Hypothalamus (tissue), 51 donors: ENCODE data around the gene SPDYC.

Experiments
- DNase-seq, 51 donors: peaks; one replicate each; lab custom pipeline; 2025; lab: John Stamatoyannopoulos, UW

Gene SPDYC

DNA sequence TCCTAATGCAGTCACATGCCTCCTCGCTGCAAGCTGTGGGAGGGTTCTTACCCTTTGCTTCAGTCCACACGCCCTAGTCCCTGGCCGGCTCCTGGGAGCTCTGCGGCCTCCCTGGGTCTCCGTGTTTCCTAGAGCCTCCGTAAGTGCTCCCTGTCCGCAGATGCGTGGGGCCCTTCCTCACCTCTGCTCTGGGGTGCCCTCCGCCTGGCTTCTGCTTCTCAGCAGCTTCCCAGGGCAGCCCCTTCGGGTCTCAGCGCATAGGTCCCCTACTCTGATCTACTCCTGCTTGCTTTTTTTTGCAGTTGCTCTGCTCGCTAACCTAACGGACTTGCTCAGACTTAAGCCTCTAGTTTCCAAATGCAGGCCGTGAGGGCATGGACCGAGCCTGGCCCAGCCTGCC is 34.1 kb downstream of the SPDYC start:
- no peak for DNase-seq

DNA sequence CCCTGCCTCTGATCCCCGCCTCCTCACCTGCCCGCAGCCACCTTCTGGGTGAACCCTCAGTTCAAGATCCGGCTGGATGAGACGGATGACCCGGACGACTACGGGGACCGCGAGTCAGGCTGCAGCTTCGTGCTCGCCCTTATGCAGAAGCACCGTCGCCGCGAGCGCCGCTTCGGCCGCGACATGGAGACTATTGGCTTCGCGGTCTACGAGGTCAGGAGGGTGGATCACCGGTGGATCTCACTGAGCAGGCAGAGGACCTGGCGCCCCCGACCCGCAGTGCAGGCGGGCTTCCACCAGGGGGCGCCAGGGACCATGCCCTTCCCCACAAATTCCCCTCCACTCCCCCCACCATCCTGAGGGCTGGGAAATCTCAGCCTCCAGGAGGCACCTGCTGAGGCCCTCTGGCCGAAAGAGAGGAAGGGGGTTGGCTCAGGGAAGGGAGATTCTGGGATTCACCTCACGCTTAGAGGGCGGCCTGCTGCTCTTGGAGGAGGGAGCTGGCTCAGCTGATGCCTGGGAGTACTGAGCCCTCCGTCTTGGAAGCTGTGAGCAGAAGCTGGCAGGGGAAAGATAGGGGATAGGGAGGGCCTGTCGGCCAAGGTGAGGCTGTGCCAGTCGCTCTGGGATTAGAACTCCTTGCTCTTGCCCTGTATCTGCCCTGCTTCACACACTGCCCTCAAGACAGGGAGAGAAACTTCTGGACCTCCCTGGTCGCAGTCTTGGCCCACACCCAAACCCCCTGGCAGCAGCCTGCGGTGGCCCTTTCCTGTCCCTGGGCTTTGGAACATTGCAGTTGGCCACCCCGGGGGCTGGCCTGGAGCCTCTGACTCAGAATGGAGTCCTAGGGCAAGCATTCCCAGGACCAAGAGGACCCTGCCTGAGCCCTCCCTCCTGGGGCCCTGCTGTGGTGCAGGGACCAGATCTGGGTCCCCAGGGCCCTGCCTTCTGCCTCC is 34.9 kb downstream of the SPDYC start:
- DNase-seq: peak in 29 of 51 donors; percentile 24 to 79 (median 56)

DNA sequence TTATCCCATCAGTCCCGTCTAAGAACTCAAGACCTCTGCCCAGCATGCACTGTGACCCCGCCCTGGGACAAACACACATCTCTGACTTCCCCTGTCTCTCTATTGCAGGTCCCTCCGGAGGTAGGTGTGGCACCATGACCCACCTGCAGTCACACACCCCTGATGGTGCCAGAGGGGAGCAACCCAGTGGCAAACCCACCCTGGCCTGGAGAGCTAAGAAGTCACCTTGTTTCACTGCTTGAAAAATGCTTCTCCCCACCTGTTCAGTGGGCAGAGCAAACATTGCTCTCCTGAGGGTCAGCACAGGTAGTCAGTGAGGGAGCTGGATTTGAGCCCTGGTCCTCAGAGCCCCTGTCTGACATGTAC is 35.6 kb downstream of the SPDYC start:
- DNase-seq: no peak

DNA sequence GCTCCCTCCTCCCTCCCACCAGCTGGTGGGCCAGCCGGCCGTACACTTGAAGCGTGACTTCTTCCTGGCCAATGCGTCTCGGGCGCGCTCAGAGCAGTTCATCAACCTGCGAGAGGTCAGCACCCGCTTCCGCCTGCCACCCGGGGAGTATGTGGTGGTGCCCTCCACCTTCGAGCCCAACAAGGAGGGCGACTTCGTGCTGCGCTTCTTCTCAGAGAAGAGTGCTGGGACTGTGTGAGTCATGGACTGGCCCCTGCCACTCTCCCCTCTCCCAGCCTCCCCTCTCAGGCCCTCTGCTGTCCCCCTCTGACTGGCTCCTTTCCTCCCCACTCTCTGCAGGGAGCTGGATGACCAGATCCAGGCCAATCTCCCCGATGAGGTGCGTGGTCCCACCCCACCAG is 36.4 kb downstream of the SPDYC start:
- no peak for DNase-seq

DNA sequence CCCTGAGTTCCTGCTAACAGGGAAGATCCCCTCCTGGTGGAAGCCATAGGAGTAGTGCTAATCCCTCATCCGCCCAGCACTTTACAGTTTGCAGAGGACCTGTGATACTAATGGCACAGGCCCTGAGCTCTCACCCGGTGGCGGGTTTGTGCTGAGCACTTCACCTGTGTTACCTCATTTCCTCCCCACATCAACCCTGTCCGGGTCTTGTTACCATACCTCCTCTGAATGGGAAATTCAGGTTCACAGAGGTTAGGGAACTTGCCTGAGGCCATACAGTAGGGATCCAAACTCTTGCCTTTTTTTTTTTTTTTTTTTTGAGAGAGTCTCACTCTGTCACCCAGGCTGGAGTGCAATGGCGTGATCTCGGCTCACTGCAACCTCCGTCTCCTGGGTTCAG is 36.9 kb downstream of the SPDYC start:
- DNase-seq: no peak

DNA sequence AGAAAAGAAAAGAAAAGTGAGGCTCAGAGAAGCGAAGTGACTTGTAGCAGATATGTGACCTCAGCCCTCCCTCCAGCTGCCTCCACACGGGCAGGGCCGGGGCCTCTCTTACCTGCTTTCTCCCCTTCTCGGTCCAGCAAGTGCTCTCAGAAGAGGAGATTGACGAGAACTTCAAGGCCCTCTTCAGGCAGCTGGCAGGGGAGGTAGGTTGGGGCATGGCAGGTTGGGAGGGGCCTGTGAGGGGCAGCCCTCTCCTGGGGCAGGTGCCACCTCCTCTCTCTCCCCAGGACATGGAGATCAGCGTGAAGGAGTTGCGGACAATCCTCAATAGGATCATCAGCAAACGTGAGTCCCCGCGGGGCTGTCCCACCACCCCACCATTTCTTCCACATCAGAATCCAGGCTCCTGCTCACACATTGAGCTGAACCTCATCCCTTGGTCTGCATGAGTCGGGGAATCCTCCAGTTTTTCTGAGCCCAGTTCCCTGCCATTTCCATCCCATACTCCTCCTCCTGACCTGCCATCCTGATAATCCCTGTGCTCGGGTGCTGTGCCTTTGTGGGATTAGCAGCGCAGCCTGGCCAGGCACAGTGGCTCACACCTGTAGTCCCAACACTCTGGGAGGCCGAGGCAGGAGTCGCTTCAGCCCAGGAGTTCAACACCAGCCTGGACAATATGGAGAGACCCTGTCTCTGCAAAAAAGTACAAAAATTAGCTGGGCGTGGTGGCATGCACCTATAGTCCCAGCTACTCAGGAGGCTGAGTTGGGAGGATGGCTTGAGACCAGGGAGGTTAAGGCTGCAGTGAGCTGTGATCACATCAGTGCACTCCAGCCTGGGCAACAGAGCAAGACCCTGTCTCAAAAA is 38.1 kb downstream of the SPDYC start:
- DNase-seq: no peak

DNA sequence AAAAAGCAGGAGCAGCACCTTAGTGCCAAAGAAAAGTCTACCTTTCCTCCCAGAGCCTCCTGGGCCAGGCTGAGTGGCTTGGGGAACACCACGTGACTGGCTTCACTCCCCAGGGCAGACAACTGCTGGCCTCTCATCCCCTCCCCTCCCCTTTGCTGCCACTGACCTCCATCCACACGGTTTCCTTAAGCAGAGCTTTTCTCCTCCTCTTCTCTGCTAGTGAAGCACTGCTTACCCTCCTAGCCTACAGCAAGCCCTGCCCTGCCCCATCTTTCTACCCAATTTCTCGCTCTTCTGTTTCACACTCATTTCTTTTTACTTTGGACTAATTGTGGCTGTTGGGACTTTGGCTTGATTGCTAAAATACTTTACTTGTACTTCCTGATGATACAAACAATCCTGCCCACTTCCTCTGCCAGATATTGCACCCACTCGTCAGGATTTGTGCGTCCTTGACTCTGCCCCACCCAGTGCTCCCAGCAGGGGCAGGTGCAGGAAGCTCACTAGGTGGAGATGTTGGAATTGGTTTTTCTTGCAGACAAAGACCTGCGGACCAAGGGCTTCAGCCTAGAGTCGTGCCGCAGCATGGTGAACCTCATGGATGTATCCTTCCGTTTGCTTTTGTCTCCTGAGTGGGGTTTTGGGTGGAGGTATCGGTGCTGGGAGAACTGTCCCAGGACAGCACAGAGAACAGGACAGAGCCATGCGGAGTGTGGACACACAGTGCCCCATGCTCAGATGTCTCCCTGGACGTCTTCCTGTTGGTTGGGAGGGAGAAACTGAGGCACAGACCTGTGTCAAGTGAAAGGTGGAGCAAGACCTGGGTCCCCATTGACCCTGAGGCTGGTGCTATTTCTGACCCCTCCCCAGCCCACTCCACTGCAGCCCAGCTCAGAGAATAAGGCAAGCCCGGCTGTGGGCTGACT is 39.0 kb downstream of the SPDYC start:
- DNase-seq: no peak

DNA sequence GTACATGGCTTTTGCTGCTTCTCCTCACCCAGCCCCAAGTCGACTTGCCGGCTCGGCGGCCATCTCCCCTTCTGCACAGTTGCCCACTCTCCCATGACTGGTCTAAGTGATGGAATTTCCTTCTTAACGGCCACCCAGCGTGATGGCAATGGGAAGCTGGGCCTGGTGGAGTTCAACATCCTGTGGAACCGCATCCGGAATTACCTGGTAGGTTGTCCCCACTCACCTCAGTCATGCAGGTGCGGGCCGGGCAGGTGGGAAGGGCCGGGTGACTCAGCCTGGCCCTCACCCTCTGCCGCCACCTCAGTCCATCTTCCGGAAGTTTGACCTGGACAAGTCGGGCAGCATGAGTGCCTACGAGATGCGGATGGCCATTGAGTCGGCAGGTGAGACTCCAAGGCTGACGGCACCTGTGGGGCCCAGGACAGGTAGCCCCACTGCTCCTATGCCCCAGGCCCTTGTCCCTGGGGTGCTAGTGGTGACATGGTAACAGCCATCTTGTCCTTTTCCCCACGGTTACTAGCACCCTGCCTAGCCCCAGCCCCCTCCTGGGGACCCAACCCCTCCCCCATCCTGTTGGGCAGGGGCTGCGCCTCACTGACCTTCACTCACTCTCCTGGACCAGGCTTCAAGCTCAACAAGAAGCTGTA is 39.8 kb downstream of the SPDYC start:
- DNase-seq: no peak

DNA sequence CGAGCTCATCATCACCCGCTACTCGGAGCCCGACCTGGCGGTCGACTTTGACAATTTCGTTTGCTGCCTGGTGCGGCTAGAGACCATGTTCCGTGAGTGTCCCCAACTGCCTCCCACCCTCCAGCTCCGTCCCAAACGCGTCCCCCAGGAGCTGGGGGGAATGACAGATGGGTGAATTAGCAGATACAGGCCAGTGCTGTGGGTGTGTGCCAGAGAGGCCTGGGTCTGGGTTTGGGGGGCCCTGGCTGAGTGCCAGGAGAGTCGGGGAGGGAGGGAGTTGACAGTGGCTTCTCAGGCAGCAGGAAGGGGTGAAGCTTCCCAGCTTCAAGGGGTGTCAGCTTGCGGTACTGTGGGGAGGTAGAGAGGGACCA is 40.3 kb downstream of the SPDYC start:
- DNase-seq: no peak

DNA sequence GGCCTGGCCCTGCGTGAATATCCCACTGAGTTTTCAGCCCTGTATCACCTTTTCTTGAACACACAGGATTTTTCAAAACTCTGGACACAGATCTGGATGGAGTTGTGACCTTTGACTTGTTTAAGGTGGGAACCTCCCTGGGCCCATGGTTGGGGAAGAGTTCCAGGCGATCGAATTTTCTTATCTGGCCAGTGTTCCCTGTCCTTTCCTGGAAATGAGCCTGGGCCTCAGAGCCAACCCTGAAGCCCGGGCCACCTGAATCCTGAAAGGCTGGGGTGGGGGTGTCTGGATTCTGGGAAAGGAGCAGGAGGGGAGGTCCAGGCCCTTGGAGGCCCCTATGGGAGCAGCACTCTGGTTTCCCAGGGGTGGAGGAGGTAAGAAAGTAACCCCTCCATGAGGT is 40.7 kb downstream of the SPDYC start:
- no peak for DNase-seq

DNA sequence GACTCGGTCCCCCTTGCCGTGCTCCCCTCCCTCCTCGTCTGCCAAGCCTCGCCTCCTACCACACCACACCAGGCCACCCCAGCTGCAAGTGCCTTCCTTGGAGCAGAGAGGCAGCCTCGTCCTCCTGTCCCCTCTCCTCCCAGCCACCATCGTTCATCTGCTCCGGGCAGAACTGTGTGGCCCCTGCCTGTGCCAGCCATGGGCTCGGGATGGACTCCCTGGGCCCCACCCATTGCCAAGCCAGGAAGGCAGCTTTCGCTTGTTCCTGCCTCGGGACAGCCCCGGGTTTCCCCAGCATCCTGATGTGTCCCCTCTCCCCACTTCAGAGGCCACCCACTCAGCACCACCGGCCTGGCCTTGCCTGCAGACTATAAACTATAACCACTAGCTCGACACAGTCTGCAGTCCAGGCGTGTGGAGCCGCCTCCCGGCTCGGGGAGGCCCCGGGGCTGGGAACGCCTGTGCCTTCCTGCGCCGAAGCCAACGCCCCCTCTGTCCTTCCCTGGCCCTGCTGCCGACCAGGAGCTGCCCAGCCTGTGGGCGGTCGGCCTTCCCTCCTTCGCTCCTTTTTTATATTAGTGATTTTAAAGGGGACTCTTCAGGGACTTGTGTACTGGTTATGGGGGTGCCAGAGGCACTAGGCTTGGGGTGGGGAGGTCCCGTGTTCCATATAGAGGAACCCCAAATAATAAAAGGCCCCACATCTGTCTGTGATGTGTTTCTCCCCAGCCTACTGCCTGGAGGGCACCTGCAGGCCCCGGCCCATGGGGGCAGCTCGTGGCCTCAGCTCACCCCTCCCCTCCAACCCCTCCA is 41.5 kb downstream of the SPDYC start:
- no peak for DNase-seq

DNA sequence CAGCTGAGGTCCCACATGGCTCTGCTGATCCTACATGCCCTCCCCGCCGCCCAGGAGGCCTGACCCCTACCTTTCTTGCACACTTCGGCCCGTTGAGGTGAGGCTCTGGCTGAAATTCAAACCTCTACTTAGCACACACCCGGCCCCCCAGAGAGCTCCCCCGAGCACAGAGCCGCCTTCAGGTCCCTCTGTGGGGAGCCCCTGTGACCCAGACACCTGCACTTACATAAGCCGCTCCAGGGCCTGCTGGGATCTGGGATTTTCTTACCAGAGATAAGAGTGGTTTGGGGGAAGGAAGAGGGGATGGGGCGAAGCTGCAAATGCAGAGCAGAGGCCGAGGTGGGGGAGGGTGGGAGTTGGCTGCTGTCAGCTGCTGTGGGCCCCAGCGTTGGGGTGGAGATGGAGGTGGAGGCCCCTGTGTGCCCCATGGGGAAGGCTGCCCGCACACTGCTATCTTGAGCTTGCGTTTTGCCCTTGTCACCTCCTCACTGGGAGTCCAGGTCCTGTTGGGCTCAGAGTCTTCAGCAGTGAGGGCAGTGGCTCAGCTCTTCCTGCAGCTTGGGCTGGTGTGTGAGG is 42.3 kb downstream of the SPDYC start:
- DNase-seq: no peak

DNA sequence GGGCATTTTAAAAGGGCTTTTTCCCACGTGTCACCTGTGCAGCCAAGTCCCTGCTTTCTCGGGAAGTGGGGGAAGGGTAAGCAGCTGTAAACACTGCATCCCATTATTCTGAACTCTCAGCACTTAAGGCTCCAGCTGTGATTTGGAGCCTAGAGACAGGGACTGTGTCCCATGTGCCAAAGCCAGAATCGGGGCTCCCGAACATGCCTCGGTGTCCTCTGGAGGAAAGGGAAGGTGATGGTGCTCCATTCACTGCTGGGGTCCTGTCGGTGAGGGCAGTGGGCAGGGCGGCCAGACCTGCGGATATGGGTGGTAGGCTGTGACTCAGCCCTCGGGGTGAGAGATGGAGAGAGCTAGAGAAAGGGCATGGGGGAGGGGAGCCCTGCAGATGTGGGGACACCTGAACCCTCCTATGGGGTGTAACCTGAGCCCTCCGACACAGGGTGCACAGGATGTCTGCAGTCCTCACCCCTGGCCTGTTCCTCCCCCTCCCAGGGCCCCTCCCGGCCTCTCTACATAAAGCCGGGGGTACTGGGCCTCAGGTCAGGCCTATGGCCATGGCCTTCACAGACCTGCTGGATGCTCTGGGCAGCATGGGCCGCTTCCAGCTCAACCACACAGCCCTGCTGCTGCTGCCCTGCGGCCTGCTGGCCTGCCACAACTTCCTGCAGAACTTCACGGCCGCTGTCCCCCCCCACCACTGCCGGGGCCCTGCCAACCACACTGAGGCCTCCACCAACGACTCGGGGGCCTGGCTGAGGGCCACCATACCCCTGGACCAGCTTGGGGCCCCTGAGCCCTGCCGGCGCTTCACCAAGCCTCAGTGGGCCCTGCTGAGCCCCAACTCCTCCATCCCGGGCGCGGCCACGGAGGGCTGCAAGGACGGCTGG is 43.5 kb downstream of the SPDYC start:
- DNase-seq: peak in 2 of 51 donors; percentile 9 to 14

DNA sequence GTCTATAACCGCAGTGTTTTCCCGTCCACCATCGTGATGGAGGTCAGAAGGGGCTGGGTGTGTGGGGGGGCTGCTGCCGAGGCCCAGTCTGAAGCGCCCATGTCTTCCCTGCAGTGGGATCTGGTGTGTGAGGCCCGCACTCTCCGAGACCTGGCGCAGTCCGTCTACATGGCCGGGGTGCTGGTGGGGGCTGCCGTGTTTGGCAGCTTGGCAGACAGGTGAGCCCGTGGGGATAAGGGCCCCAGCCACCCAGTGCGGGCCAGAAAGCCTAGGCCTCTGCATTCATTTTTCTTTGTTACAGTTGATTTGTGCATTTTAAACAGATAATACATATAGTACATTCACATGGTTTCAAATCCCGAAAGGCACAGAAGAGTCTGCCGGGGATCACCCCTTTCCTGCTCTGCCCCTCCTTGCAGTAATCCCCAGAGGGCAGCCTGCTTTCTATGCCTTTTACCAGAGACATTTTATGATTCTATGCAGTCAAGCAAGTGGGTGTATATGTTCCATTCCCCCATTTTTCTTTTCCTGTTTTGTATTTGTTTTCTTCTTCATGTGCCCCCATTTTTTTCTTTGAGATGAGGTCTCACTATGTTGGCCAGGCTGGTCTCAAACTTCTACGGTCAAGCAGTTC is 44.3 kb downstream of the SPDYC start:
- no peak for DNase-seq

DNA sequence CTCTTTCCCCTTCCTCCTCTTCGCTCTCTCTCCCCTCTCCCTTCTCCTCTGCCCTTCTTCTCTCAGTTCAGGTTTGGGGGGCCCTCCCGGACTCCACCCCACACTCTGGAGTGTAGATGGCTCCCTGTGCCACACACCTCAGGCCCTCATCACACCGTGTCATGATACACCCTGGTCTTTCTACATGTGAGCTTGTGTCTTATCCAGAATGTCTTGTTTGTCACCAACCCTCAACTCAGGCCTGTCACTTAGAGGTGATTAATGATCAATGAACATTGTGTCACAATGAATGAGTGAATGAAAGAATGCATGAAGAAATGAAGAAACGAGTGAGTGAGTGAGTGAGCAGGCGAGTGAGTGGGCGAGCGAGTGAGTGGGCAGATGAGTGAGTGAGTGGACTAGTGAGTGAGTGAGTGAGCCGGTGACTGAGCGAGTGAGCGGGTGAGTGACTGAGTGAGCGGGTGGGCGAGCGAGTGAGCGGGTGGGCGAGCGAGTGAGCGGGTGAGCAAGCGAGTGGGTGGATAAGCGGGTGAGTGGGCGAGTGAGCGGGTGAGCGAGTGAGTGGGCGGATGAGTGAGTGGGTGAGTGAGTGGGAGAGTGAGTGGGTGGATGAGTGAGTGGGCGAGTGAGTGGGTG is 45.5 kb downstream of the SPDYC start:
- no peak for DNase-seq

DNA sequence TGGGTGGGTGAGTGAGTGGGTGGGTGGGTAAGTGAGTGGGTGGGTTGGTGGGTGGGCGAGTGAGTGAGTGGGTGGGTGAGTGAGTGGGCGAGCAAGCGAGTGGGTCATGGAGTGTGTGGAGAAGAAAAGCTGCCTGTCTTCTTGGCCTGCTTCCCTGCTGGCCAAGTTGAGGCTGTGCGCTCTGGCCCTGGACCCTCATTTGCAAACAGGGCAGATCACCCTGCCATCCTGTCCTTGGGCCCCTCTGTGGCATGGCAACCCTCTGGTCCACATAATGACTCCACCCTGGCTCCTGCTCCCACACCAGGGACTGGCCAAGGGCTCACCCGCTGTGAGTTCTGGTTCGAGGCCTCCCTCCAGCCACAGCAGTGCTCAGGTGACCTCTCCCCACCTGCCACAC is 46.8 kb downstream of the SPDYC start:
- no peak for DNase-seq
